Epithelial cell of proximal tubule (primary cell): Measurements from ENCODE around the gene NPFF. TPM values are rescaled to one million over a fixed set of nuclear protein-coding genes. Genes with fewer than 3 reads are reported as not detected.
"Not testable (repeated sequence)": the region's sequence is repeated elsewhere in the genome, so short reads cannot be mapped to it uniquely, and the experiment has no call there.

ENCODE experiments used
- DNase-seq: peaks from one replicate; pipeline ENCODE4 v3.0.0-alpha.2; 2011; ENCODE audit warnings: low read depth
- H3K4me3 ChIP-seq: 2 replicates; pipeline ENCODE4 v1.5.1; 2011; ENCODE audit warnings: low read depth, mild to moderate bottlenecking, low read length
- CTCF ChIP-seq: conservative IDR thresholded peaks from 2 replicates; pipeline ENCODE4 v1.5.1; 2012; ENCODE audit warnings: low read depth, mild to moderate bottlenecking, low read length
- total RNA-seq: library from RNA; depleted of rRNA; stranded (reverse); fragments of >200 nt; gene quantifications from 2 replicates; pipeline ENCODE4 v1.2.3, GENCODE V29; 2015

NPFF gene
- total RNA-seq, 1 donor from 2014 or later = not detected

- TF ChIP-seq CTCF = no peak
- no peak overlapping the region for H3K4me3 ChIP-seq
- DNase-seq = no peak
Measured at GRCh38 chr12:53484686-53485575, 22.4 kb downstream of the NPFF start.

GRCh38 chr12:53483979-53484377 is 23.3 kb downstream of the NPFF start:
- DNase-seq = no peak
- TF ChIP-seq CTCF = no peak
- H3K4me3 ChIP-seq = no peak overlapping the region

- no peak overlapping the region for H3K4me3 ChIP-seq
- TF ChIP-seq CTCF = no peak
- DNase-seq = no peak
Measured at GRCh38 chr12:53483225-53483978, 23.9 kb downstream of the NPFF start.

GRCh38 chr12:53482626-53483168 is 24.6 kb downstream of the NPFF start:
- DNase-seq = no peak
- no peak overlapping the region for H3K4me3 ChIP-seq
- no peak for TF ChIP-seq CTCF

- peak; percentile 28 for TF ChIP-seq CTCF
- no peak overlapping the region for H3K4me3 ChIP-seq
- DNase-seq = no peak
Measured at GRCh38 chr12:53481939-53482586, 25.2 kb downstream of the NPFF start.

GRCh38 chr12:53481458-53481857 is 25.8 kb downstream of the NPFF start:
- DNase-seq = not testable (repeated sequence)

More at GRCh38 chr12:53481458-53481857, 25.8 kb downstream of the NPFF start:
- H3K4me3 ChIP-seq = not testable (repeated sequence)
